Endometrial microvascular endothelial cells (primary cell): Measurements from ENCODE around the gene DDX4. TPM values are rescaled to one million over a fixed set of nuclear protein-coding genes. Genes with fewer than 3 reads are reported as not detected.
"Not testable (repeated sequence)": the region's sequence is repeated elsewhere in the genome, so short reads cannot be mapped to it uniquely, and the experiment has no call there.

Experiments
- in situ Hi-C: cut with HindIII; loops from 2 replicates; pipeline ENCODE4 v1.10.0; 2017; ENCODE audit warnings: low sequenced_read_pairs, low pct_unique_long_range_greater_than_20kb; ENCODE audit errors: inconsistent ontology term
- total RNA-seq: library from RNA; depleted of rRNA; stranded (reverse); fragments of >200 nt; gene quantifications from one replicate; pipeline ENCODE4 v1.2.3, GENCODE V29; 2015; ENCODE audit errors: inconsistent ontology term

Gene DDX4
- not detected for total RNA-seq

DNA sequence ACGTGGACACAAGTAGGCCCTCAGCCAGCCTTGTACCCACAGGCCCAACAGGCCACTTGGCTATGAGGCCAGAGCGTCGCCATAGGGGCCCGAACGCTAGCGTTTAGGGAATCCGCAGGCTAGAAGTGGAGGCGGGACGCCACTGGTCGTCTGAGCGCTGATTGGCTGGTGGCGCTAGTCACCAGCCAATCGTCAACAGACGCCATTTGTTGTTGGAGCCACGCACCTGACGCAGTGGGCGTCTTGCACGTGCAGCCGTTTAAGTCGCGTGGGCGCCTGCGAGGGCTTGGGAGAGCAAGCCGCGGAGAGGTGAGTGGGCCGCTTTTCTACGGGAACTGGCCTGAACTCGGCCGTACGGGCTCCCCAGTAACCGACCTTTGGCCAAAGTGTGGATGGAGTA lies at the start of gene DDX4:
DDX4 (plus strand) TSS at position 269 of the 400 bp plus-strand sequence. CDS start 903 bp downstream, outside the sequence.
- in situ Hi-C loops: no loop called here

DNA sequence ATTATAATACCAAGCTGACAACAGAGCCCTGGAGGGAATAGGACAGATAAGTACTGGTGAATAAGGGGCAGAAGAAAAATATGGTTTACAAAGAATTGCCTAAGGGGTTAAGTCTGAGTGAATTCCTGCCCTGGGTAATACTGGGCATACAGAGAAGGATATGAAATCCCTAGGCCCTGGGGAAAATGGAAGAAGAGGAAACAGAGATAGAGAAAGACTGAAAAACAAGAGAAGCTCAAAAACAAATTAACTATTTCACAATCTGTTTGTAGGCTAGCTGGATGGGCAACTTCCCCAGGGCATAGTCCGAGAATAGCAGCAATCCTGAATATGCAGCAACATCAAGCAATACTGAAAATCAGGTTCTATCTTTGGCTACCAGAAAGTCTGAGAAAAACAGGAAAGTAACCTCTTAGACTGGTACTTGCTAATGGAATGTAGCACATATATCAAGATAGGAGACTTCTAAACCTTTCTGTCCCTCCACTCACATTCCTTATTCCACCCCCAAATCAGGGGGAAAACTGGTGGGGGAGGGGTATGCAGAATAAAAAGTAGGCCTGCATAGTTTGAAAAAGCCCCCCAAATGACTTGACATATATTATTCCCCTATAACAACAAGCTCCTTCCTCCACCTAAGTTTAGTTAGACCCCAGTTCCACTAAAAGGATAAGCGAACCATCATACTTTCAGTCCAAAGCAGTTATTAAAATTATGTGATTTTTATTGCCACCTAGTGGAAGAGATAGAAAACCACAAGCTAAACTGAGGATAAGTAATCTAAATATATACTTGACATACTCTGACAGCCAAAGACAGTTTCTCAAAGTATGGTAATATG lies 46.4 kb upstream of the DDX4 start:
- in situ Hi-C loops: no loop called here

DNA sequence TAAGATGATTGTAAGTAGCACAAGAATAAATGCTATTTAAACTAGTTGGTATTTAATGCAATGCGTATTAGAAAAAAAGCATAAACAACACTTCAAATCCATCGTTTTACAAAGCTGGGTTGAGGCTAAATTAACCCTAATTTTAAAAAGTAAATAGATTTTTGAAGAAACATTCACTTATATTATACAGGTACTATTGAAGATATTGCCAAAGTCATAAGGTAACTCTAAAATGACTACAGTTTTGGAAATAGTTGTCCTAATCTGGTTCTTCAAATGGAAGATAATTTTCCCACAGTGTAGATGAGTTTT lies 45.8 kb upstream of the DDX4 start:
- in situ Hi-C loops: no loop called here

DNA sequence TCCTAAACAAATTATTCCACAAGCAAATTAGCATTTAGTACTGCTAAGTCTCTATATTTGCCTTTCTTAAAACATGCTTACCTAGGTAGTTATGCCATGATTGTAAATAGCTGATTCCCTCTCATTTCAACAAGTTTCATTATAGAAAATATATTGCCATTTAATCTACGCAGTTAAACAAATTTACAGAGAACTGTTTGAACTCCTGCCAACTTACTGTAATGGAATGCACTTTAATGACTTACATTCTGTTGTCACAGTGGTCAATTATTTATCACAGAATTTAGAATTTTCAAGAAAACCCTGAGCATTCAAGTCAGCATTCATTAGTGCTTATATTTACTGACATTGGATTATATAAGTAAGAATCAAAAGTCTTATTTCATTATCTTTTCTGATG lies 45.4 kb upstream of the DDX4 start:
- in situ Hi-C loops: no loop called here

DNA sequence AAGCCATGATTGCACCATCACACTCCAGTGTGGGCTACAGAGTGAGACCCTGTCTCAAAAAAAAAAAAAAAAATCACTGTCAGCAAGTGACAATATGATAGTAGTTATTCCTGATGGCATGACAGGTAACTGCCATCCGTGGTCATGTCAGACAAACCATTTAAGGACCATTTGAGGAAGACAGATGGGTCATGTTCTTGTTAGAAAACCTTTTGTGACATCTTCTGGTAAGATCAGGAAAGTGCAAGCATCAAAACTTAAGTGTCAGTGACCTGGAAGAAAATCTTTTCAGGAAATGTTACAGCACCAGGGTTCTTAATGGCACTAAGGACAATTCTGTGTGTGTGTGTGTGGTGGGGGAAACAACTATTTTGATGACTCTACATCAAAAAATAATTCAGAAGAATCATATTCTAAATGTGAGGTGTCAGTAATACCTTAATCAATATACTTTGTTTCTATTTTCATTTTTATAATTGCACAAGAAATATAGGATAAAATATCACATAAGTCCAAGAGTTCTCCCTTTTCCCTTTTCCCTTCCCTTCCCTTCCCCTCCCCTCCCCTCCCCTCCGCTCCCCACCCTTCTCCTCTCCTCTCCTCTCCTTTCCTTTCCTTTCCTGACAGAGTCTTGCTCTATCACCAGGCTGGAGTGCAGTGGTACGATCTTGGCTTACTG lies 43.6 kb upstream of the DDX4 start:
- in situ Hi-C loops: no loop called here

DNA sequence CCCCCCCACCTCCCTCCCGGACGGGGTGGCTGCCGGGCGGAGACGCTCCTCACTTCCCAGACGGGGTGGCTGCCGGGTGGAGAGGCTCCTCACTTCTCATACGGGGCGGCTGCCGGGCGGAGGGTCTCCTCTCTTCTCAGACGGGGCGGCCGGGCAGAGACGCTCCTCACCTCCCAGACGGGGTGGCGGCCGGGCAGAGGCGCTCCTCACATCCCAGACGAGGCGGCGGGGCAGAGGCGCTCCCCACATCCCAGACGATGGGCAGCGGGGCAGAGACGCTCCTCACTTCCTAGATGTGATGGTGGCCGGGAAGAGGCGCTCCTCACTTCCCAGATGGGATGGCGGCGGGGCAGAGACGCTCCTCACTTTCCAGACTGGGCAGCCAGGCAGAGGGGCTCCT lies 41.2 kb upstream of the DDX4 start:
- in situ Hi-C loops: not testable (repeated sequence)

DNA sequence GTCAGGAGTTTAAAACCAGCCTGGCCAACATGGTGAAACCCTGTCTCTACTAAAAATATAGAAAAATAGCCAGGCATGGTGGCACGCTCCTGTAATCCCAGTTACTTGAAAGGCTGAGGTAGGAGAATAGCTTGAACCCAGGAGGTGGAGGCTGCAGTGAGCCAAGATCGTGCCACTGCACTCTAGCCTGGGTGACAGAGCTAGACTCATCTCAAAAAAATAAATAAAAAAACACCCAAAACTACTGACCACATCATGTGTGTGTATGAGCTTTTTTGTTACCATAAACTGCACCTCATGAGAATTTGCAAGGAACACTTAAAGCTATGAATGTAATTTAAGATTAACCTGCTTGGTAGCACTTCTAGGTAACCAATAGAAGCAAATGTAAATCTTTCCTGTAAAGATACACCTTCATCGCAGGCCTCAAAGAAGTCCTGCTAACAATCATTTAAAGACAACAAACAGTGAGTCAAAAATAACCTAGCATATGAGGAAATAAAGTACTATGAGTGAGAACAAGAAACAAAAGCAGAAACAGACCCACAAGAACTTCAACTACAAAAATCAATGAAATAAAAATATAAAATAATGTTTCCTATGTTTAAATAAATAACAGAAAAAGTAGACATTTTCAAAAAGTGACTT lies 38.7 kb upstream of the DDX4 start:
- in situ Hi-C loops: no loop called here

DNA sequence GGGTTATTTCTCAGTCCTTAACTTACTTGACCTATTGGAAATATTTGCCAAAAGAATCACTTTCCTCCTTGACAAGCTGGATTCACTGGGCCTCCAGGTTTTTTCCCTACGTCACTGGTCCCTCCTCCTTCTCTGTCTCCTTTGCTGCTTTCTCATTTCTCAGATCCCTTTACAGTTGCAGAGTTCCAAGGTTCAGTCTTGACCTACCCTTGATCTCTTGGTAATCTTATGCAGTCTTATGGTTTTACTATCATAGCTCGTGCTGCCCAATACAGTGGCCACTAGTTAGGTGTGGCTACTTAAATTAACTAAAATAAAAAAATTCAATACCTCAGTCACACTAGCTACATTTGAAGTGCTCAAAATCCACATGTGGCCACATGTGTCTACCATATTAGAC lies 37.1 kb upstream of the DDX4 start:
- in situ Hi-C loops: no loop called here

DNA sequence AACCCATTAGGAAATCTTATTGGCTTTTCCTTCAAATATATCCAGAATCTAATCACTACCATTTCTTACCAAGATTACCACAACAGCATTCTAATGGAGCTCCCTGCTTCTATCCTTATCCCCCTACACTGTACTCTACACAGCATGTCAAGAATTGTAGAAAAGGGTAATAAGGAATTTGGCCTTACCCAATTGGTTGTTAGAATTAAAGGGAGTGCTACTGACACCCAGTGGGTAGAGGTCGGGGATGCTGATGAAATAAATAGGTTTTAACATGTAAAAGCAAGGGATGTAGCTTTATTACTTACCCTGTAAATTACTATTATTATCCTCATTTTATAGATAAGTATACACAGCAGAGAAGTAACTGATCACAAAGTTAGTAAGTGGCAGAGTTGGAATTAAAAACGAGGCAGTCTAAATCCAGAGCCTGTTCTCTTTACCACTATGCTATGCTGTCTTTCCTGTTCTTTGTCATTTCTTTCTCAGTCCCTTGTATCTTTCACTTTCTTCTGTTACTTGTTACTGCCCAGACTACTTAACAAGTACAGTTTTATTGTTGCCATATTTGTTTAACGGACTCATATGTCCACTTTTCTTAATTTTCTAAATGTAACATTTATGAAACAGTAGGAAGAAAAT lies 36.3 kb upstream of the DDX4 start:
- in situ Hi-C loops: no loop called here

DNA sequence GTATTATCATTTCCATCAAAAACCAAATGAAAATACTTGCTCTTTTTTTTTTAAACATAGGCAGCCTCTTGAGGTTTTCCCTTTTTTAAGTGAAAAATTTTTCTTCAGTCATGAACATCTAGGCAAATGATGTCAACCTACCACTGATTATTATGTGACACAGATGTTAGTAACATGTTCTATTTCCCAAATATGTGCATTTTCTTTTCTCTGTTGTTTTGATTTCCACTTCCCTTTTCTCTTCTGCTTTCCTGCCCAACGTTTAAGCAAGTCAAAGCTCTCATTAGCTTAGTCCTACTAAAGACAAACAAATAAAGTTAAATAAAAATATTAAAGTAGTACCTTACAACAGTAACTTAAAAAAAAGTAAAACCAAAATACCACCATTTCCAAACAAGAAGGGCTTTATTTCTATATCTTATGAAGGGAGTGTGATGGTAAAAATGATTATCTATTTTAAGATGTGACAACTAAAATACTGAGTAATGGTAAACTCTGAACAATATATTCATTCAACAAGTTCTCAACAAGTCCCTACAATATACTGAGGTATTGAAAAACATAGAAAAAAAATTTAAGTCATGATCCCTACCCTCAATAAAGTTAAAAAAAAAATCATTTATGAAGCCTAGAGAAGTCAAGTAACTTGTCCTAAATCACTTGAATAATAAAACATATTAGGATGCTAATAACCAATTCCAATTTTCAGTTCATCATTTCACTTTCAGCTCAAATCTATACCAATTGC lies 35.1 kb upstream of the DDX4 start:
- in situ Hi-C loops: no loop called here

DNA sequence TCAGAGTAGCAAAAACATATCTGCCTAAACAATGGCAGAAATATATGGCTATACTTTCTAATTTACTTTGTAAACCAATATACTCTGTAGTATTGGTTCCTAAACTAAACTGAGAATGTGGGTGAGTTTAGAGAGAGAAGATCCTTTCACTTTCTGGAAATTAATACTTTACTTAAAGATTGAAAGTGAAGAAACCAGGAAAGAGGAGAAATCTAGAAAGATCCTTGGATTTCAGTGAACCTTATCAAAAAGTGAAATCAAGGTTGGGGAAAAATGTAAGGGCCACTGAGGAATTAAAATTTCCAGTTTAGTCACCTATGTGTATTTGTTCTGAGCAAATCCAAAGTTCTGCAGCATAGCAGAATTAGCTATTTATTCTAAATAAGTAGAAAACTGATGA lies 31.6 kb upstream of the DDX4 start:
- in situ Hi-C loops: no loop called here

DNA sequence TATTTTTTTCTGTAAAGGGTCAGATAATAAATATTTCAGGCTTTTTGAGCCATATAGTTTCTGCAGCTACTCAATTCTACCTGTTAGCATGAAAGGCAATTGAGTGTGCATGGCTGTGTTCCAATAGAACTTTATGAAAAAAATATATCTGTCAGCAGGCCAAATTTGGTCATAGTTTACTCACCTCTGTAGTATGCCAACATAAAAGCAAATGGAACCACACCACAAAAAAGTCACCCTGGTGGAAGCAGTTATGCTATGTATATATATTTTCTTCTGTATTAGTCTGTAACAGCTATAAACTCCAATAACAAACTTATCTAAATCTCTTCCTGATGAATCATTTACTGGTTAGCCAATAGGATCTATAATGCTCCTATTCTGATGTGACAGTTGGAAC lies 29.1 kb upstream of the DDX4 start:
- in situ Hi-C loops: no loop called here

DNA sequence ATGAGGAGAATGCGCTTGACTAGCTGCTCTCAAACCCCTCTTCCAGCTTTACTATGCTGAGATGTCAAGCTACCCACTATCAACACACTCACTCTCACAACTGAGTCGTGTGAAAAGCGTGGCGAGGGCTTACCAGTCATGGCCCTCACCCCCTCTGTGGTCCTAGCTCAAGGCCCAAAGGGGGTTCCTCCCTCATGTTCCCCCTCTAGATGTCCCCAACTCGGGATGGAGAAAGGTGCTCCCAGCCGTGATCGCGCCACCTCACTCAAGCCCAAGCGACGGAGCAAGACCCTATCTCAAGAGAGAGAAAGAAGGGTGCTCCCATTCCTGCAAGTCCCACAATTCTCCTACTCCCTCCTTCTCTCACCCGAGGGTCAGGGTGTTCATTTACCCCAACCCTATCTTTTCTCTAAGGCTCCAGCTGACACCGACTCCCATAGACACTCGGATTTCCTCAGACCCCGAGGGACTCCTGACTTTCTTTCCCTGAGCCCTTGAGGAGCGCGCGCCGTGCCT lies 26.3 kb upstream of the DDX4 start:
- in situ Hi-C loops: no loop called here

DNA sequence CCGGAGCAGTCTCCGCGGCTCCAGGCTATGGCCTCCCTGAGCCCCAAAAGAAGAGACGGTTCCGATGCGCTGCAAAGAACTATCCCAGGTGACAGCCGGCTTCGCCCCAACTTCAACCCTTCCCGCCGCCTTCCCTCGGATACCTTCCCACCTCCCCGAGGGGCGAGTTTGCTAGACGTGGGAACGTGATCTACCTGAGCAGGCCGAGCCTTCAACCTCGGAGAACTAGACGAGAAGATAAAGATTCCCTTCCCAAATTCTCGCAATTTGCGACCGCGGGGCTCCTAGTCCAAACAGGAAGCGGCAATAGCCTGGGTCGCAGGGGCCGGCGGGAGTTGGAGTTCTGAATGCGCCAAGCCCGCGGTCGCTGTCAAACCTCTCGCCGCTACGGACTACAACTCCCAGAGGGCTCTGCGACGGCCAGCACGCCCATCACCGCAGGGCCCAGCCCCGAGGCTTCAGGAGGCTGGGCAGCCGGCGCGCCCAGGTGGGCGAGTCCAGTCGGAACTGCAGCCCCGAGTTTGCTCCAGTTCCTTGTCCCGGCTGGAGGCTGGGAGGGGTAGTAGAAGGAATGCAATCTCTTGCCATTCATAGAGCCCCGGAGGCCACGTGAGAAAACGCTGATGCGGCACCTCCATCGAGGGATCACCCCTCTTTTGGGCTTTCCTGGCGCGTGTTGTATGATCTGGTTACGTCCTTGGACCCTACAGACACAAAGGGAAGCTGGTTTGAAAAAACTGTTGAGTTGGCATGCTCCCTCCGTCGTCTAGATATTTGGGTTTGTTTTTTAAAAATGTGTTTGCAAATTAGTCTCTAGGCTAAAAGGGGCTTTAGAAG lies 25.6 kb upstream of the DDX4 start, which contains the start of gene SLC38A9:
SLC38A9 (minus strand) TSS at position 302 of the 837 bp plus-strand sequence. CDS start 14,366 bp downstream, outside the sequence.
- in situ Hi-C loops: no loop called here

DNA sequence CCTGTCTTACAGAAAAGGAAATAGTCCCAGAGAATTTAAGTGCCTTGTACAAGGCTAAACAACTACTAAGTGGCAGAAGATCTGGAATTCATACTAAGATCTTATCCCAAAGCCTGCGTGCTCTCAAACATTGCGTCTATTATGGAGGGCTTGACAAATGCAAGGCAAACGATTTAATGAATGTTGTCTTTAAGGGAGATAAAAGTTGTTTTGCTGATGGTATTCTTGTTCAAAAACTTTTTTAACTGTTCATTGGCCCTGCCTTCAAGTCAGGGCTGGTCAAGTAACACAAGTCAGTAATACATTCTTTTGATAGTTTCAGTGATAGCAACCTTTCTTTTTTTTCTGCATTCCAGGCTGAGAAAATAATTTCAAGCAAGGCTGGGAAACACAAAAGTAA lies 24.0 kb upstream of the DDX4 start:
- in situ Hi-C loops: no loop called here

DNA sequence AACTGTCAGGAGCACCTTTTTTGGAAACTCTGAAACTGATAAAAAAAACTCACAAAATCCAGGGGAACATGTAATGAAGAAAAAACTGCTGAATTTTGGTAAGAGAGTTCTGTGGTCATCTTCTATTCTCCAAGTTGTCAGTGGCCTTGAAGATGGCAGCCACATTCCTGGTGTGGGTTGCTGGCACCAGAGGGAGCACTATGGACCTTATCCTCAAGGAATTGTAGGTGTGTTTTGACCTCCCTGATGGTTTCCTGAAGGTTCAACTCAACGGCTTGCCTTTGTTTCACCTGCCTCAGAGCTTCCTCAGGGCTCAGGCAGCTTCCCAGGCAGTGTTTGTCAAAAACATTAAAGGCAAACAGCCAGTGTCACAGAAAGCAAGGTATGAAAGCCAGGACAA lies 23.5 kb upstream of the DDX4 start:
- in situ Hi-C loops: no loop called here

DNA sequence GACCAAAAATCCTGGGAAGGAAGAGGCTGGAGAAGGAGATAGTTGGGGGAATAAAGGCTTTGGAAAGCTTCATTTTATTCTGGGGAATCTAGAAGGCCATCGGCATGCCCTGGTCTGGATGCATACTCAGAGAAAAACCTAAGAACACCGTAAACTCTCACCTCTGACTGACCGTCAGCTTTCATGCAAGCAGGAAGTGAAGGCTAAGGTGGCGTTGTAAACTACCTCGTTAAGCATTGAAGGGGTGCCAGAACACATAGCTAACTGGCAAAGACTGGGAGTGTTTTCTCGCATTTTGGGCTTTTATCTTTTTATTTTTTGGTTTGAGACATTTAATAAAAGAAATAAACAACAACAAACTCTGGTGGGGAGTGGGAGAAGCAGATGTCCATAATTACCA lies 23.1 kb upstream of the DDX4 start:
- in situ Hi-C loops: no loop called here

DNA sequence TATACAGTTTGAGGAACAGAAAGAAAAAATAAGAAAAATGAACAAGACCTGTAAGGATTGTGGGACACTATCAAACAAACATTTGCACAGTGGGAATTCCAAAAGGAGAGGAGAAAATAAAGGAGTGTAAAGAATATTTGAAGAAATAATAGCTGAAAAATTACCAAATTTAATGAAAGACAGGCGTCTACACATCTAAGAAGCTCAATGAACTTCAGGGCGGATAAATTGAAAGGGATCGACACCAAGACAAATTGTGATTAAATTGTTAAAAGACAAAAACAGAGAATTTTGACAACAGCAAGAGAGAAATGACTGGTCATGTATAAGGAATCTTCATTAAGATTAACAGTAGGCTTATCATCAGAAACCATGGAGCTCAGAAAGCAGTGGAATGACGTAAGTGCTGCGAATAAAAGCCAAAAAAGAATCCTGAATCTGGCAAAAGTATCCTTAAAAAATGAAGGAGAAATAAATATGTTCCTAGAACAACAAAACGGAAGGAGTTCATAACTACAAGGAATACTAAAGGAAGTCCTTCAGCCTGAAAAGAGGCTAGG lies 22.3 kb upstream of the DDX4 start:
- in situ Hi-C loops: no loop called here
